H9 (cell line): ENCODE results near the gene EBLN2. TPM values are rescaled to one million over a fixed set of nuclear protein-coding genes. Genes with fewer than 3 reads are reported as not detected.

Experiments
- DNase-seq: peaks from one replicate; pipeline ENCODE4 v3.0.0-alpha.2; 2017
- H2AFZ ChIP-seq: one replicate; pipeline ENCODE4 v1.6.1; 2013; ENCODE audit warnings: mild to moderate bottlenecking, low read length, control low read depth, moderate library complexity
- H2AK5ac ChIP-seq: 2 replicates; pipeline ENCODE4 v1.6.1; 2013; ENCODE audit warnings: low read length, control low read depth, mixed read lengths; ENCODE audit not compliant: insufficient read length
- H2BK120ac ChIP-seq: one replicate; pipeline ENCODE4 v1.6.1; 2013; ENCODE audit warnings: low read depth, mild to moderate bottlenecking, low read length, control low read depth, inconsistent platforms; ENCODE audit not compliant: poor library complexity, severe bottlenecking
- H2BK12ac ChIP-seq: 2 replicates; pipeline ENCODE4 v1.6.1; 2013; ENCODE audit warnings: low read length, control low read depth, mixed read lengths, low read depth; ENCODE audit not compliant: insufficient read length
- H2BK15ac ChIP-seq: 2 replicates; pipeline ENCODE4 v1.6.1; 2013; ENCODE audit warnings: low read depth, low read length, control low read depth
- H2BK20ac ChIP-seq: one replicate; pipeline ENCODE4 v1.6.1; 2013; ENCODE audit warnings: low read depth, mild to moderate bottlenecking, low read length, control low read depth, inconsistent platforms; ENCODE audit not compliant: poor library complexity, severe bottlenecking
- H2BK5ac ChIP-seq: 2 replicates; pipeline ENCODE4 v1.6.1; 2013; ENCODE audit warnings: low read length, control low read depth, mixed read lengths; ENCODE audit not compliant: insufficient read length
- H3K14ac ChIP-seq: 2 replicates; pipeline ENCODE4 v1.6.1; 2013; ENCODE audit warnings: low read length, control low read depth; ENCODE audit not compliant: insufficient read depth
- H3K18ac ChIP-seq: 2 replicates; pipeline ENCODE4 v1.6.1; 2013; ENCODE audit warnings: low read depth, mild to moderate bottlenecking, mixed read lengths, low read length, control low read depth; ENCODE audit not compliant: insufficient read length
- H3K23ac ChIP-seq: 2 replicates; pipeline ENCODE4 v1.6.1; 2013; ENCODE audit warnings: low read length, control low read depth, mixed read lengths, low read depth; ENCODE audit not compliant: insufficient read length
- H3K23me2 ChIP-seq: 2 replicates; pipeline ENCODE4 v1.6.1; 2013; ENCODE audit warnings: low read depth, mild to moderate bottlenecking, mixed read lengths, low read length, control low read depth; ENCODE audit not compliant: insufficient read length, poor library complexity, severe bottlenecking
- H3K27ac ChIP-seq: 2 replicates; pipeline ENCODE4 v1.5.1; 2013; ENCODE audit warnings: low read length, control low read depth, mixed read lengths, low read depth; ENCODE audit not compliant: insufficient read length
- H3K27me3 ChIP-seq: 2 replicates; pipeline ENCODE4 v1.6.1; 2013; ENCODE audit warnings: low read length, control low read depth, inconsistent platforms; ENCODE audit not compliant: insufficient read depth
- H3K4ac ChIP-seq: 2 replicates; pipeline ENCODE4 v1.6.1; 2013; ENCODE audit warnings: low read depth, mild to moderate bottlenecking, control low read depth, inconsistent platforms, low read length, moderate library complexity
- H3K4me1 ChIP-seq: 2 replicates; pipeline ENCODE4 v1.6.1; 2013; ENCODE audit warnings: low read length, control low read depth, inconsistent platforms; ENCODE audit not compliant: insufficient read depth
- H3K4me2 ChIP-seq: 2 replicates; pipeline ENCODE4 v1.6.1; 2013; ENCODE audit warnings: low read length, control low read depth, mixed read lengths; ENCODE audit not compliant: insufficient read length, insufficient read depth
- H3K56ac ChIP-seq: 2 replicates; pipeline ENCODE4 v1.6.1; 2013; ENCODE audit warnings: low read depth, mild to moderate bottlenecking, mixed read lengths, low read length, control low read depth; ENCODE audit not compliant: insufficient read length
- H3K79me1 ChIP-seq: 2 replicates; pipeline ENCODE4 v1.6.1; 2013; ENCODE audit warnings: low read depth, mild to moderate bottlenecking, moderate library complexity, low read length, control low read depth, inconsistent platforms; ENCODE audit not compliant: insufficient read depth, poor library complexity, severe bottlenecking
- H3K79me2 ChIP-seq: 2 replicates; pipeline ENCODE4 v1.6.1; 2013; ENCODE audit warnings: low read length, control low read depth, inconsistent platforms; ENCODE audit not compliant: insufficient read depth
- H3K9ac ChIP-seq: 2 replicates; pipeline ENCODE4 v1.6.1; 2013; ENCODE audit warnings: low read length, control low read depth, mixed read lengths; ENCODE audit not compliant: insufficient read length; ENCODE audit errors: extremely low read depth
- H3K9me3 ChIP-seq: one replicate; pipeline ENCODE4 v1.6.1; 2013; ENCODE audit warnings: low read depth, low read length, inconsistent platforms; ENCODE audit not compliant: control insufficient read depth
- H3T11ph ChIP-seq: one replicate; pipeline ENCODE4 v1.6.1; 2013; ENCODE audit warnings: mild to moderate bottlenecking, low read length, control low read depth, inconsistent platforms
- H4K20me1 ChIP-seq: one replicate; pipeline ENCODE4 v1.6.1; 2013; ENCODE audit not compliant: control insufficient read depth, insufficient read length, insufficient read depth
- H4K5ac ChIP-seq: 2 replicates; pipeline ENCODE4 v1.6.1; 2013; ENCODE audit warnings: low read depth, mild to moderate bottlenecking, mixed read lengths, low read length, control low read depth; ENCODE audit not compliant: insufficient read length
- H4K8ac ChIP-seq: replicated peaks from 2 replicates; pipeline ENCODE4 v1.6.1; 2013; ENCODE audit warnings: low read length, control low read depth, mixed read lengths, low read depth; ENCODE audit not compliant: insufficient read length
- H4K91ac ChIP-seq: 2 replicates; pipeline ENCODE4 v1.6.1; 2013; ENCODE audit warnings: low read depth, mild to moderate bottlenecking, moderate library complexity, mixed read lengths, low read length, control low read depth; ENCODE audit not compliant: insufficient read length
- H3K27ac Mint-ChIP-seq, 3 experiments: 2 replicates in 2 of 3; 3 replicates in 1 of 3; pipeline ENCODE4 v1.8.0; 2020 to 2021; ENCODE audit warnings: mixed read lengths in 3 of 3, mild to moderate bottlenecking in 1 of 3, moderate library complexity in 1 of 3
- H3K27me3 Mint-ChIP-seq: 2 replicates; pipeline ENCODE4 v1.8.0; 2021; ENCODE audit warnings: low read depth, mild to moderate bottlenecking, moderate library complexity, mixed read lengths
- H3K36me3 Mint-ChIP-seq, 3 experiments: 2 replicates in 2 of 3; 3 replicates in 1 of 3; pipeline ENCODE4 v1.8.0; 2020 to 2021; ENCODE audit warnings: low read depth in 3 of 3, mixed read lengths in 3 of 3; ENCODE audit not compliant: insufficient read depth in 1 of 3
- H3K4me1 Mint-ChIP-seq, 2 experiments: 2 replicates each; pipeline ENCODE4 v1.8.0; 2020; ENCODE audit warnings: mixed read lengths in 2 of 2
- H3K4me3 Mint-ChIP-seq, 2 experiments: 2 replicates in 1 of 2; 3 replicates in 1 of 2; pipeline ENCODE4 v1.8.0; 2020 to 2021; ENCODE audit warnings: mild to moderate bottlenecking in 2 of 2, mixed read lengths in 2 of 2, moderate library complexity in 1 of 2
- H3K9me3 Mint-ChIP-seq, 2 experiments: 2 replicates in 1 of 2; 3 replicates in 1 of 2; pipeline ENCODE4 v1.8.0; 2020; ENCODE audit warnings: mild to moderate bottlenecking in 2 of 2, mixed read lengths in 2 of 2, moderate library complexity in 1 of 2
- CTCF ChIP-seq: fragments of 200-600 bp; sonication (generic); conservative IDR thresholded peaks from 3 replicates; pipeline ENCODE4 v1.8.0; 2021; ENCODE audit warnings: antibody characterized with exemption, mild to moderate bottlenecking
- WGBS: extraction: QIAGEN DNeasy Blood & Tissue Kit; methylation state at CpG from one replicate; pipeline ENCODE4 v1.1.7; 2013; ENCODE audit warnings: missing lambda C conversion rate, low lambda C conversion rate, mixed read lengths; ENCODE audit not compliant: insufficient read length; ENCODE audit errors: extremely low coverage; 5-methylcytosine and 5-hydroxymethylcytosine counted together
- total RNA-seq: library from RNA; stranded (reverse); gene quantifications from 2 replicates; pipeline ENCODE4 v1.2.1, GENCODE V29; 2021

Gene EBLN2
- total RNA-seq, 1 experiment from 2014 or later: 6.1 TPM

GRCh38 chr3:73094129-73094528, 32.7 kb downstream of the EBLN2 start:
- Histone ChIP-seq H2BK5ac (no peak overlapping the region), H4K5ac (no peak overlapping the region), H3K27ac (no peak overlapping the region), H3K14ac (no peak overlapping the region), H2AK5ac (no peak overlapping the region), H3K9ac (no peak overlapping the region), H3K23ac (no peak overlapping the region), H3K4ac (no peak overlapping the region), H3K79me1 (no peaks in the 10 kb centered on the region), H4K20me1 (no peaks in the 10 kb centered on the region), H3K18ac (no peak overlapping the region), H3K79me2 (no peaks in the 10 kb centered on the region), H3K4me2 (no peak overlapping the region), H3K9me3 (no peaks in the 10 kb centered on the region), H2BK20ac (no peak overlapping the region), H3K23me2 (no peaks in the 10 kb centered on the region), H4K8ac (no peak overlapping the region), H3T11ph (no peak overlapping the region), H3K27me3 (no peaks in the 10 kb centered on the region), H4K91ac (no peak overlapping the region), H3K4me1 (no peaks in the 10 kb centered on the region), H2AFZ (no peak overlapping the region), H2BK12ac (no peak overlapping the region), H2BK120ac (no peak overlapping the region), H3K56ac (no peak overlapping the region), H2BK15ac (no peak overlapping the region)
- peak; percentile 51 for TF ChIP-seq CTCF
- Mint-ChIP-seq H3K27me3 (no peaks in the 10 kb centered on the region; the same call in 1 of the 2 replicates), H3K4me3 (peak overlapping the region; percentile 13 to 44; a peak in 3 of 5 replicates), H3K9me3 (no peaks in the 10 kb centered on the region; a peak in 1 of 5 replicates), H3K27ac (peak overlapping the region; percentile 10 to 90 (median 73)), H3K36me3 (peaks cover 0 to 2% (median 0%) of the 10 kb centered on the region in 3 experiments; a peak in 2 of 7 replicates), H3K4me1 (peaks cover 18 to 21% of the 10 kb centered on the region in 2 experiments)
- WGBS: no CpG with 5 or more reads among the region's 6 CpGs
- peak; percentile 43 for DNase-seq
